ENCODE results near the gene SLC39A8.

DNA sequence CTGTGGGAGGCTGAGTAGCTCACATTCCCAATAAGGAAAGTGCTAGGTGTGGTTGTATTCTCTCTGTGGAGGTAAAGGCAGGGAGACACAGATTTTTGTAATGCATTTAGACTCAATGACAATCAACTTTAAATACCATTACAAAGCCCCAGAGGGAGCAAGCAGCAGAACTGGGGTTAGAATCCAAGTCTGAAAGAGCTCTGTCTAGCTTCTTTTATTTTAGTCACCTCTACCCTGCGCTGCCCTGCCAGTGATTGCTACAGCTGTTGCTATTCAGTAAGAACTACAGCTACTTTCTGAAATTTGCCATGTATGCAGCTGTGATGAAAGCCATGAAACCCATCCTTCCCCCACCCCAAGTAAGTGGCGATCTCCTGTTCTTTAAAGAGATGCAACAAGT is 22.5 kb downstream of the SLC39A8 start:
- TF ChIP-seq, protein P1, sequence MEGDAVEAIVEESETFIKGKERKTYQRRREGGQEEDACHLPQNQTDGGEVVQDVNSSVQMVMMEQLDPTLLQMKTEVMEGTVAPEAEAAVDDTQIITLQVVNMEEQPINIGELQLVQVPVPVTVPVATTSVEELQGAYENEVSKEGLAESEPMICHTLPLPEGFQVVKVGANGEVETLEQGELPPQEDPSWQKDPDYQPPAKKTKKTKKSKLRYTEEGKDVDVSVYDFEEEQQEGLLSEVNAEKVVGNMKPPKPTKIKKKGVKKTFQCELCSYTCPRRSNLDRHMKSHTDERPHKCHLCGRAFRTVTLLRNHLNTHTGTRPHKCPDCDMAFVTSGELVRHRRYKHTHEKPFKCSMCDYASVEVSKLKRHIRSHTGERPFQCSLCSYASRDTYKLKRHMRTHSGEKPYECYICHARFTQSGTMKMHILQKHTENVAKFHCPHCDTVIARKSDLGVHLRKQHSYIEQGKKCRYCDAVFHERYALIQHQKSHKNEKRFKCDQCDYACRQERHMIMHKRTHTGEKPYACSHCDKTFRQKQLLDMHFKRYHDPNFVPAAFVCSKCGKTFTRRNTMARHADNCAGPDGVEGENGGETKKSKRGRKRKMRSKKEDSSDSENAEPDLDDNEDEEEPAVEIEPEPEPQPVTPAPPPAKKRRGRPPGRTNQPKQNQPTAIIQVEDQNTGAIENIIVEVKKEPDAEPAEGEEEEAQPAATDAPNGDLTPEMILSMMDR (IDR thresholded peaks at IDR 0.05), result no peak
- TF ChIP-seq CBX8 (IDR thresholded peaks at IDR 0.05) (no peak), CEBPB (IDR thresholded peaks at IDR 0.05) (no peak), NFE2L2 (conservative IDR thresholded peaks at IDR 0.05; ENCODE audit: low read length) (no peak), RAD21 (conservative IDR thresholded peaks at IDR 0.05 in 1 of 2, IDR thresholded peaks at IDR 0.05 in 1 of 2) (no peak), PHF8 (IDR thresholded peaks at IDR 0.05; ENCODE audit: borderline replicate concordance, low read depth) (no peak), POLR2A (IDR thresholded peaks at IDR 0.05; ENCODE audit: low read length) (no peak), SMC3 (IDR thresholded peaks at IDR 0.05) (no peak), MYC (IDR thresholded peaks at IDR 0.05; ENCODE audit: borderline replicate concordance, low read length) (no peak), RFX5 (IDR thresholded peaks at IDR 0.05) (no peak), RCOR1 (IDR thresholded peaks at IDR 0.05; ENCODE audit: low read depth, low read length) (no peak), EP300 (IDR thresholded peaks at IDR 0.05) (no peak), RNF2 (IDR thresholded peaks at IDR 0.05; ENCODE audit: borderline replicate concordance, low read depth) (no peak)
- TF ChIP-seq, protein P2, sequence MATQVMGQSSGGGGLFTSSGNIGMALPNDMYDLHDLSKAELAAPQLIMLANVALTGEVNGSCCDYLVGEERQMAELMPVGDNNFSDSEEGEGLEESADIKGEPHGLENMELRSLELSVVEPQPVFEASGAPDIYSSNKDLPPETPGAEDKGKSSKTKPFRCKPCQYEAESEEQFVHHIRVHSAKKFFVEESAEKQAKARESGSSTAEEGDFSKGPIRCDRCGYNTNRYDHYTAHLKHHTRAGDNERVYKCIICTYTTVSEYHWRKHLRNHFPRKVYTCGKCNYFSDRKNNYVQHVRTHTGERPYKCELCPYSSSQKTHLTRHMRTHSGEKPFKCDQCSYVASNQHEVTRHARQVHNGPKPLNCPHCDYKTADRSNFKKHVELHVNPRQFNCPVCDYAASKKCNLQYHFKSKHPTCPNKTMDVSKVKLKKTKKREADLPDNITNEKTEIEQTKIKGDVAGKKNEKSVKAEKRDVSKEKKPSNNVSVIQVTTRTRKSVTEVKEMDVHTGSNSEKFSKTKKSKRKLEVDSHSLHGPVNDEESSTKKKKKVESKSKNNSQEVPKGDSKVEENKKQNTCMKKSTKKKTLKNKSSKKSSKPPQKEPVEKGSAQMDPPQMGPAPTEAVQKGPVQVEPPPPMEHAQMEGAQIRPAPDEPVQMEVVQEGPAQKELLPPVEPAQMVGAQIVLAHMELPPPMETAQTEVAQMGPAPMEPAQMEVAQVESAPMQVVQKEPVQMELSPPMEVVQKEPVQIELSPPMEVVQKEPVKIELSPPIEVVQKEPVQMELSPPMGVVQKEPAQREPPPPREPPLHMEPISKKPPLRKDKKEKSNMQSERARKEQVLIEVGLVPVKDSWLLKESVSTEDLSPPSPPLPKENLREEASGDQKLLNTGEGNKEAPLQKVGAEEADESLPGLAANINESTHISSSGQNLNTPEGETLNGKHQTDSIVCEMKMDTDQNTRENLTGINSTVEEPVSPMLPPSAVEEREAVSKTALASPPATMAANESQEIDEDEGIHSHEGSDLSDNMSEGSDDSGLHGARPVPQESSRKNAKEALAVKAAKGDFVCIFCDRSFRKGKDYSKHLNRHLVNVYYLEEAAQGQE (IDR thresholded peaks at IDR 0.05), result no peak
